Activated CD4-positive, alpha-beta memory T cell treated with anti-CD3 and anti-CD28 coated beads for 36 hours (primary cell): Measurements from ENCODE around the gene PSME2. TPM values are rescaled to one million over a fixed set of nuclear protein-coding genes. Genes with fewer than 3 reads are reported as not detected.

Experiments
- CTCF ChIA-PET: fragments of 350-600 bp; sonication (Branson Sonifier 250); formaldehyde crosslinking; loops from one replicate; lab custom pipeline; 2021; ENCODE audit warnings: antibody characterized with exemption, inconsistent platforms; lab: Charles Lee
- POLR2A ChIA-PET: fragments of 350-600 bp; sonication (Branson Sonifier 250); formaldehyde crosslinking; loops from one replicate; lab custom pipeline; 2021; ENCODE audit warnings: antibody characterized with exemption; lab: Charles Lee
- DNase-seq: peaks from one replicate; pipeline ENCODE4 v3.0.0-alpha.2; 2020
- H3K27ac Mint-ChIP-seq: one replicate; pipeline ENCODE4 v1.8.0; 2021; ENCODE audit warnings: mixed read lengths
- H3K27me3 Mint-ChIP-seq: one replicate; pipeline ENCODE4 v1.8.0; 2021; ENCODE audit warnings: mixed read lengths
- H3K36me3 Mint-ChIP-seq: one replicate; pipeline ENCODE4 v1.8.0; 2021; ENCODE audit warnings: mixed read lengths
- H3K4me1 Mint-ChIP-seq: one replicate; pipeline ENCODE4 v1.8.0; 2021; ENCODE audit warnings: low read depth, mixed read lengths
- H3K4me3 Mint-ChIP-seq: one replicate; pipeline ENCODE4 v1.8.0; 2021; ENCODE audit warnings: mild to moderate bottlenecking, mixed read lengths
- H3K9me3 Mint-ChIP-seq: one replicate; pipeline ENCODE4 v1.8.0; 2021; ENCODE audit warnings: mixed read lengths
- intact Hi-C: fragments of 100-400 bp; cut with micrococcal nuclease; formaldehyde crosslinking; loops from one replicate; pipeline ENCODE4 v1.15.1; 2023
- total RNA-seq, 2 experiments: library from RNA; stranded (reverse); gene quantifications; one replicate each; pipeline ENCODE4 v1.2.3, GENCODE V29; 2021

The PSME2 gene
- total RNA-seq, 2 experiments from 2014 or later = 404 to 411 TPM

- CTCF ChIA-PET = interaction anchor here (0.7 to 7.1 kb wide), 10 partner anchors 11 to 101 kb away, joined by 3 to 59 read pairs (median 4); partner anchors contain the start of genes DCAF11, FITM1, IRF9 and NRL
- no peaks in the 10 kb centered on the region for H3K9me3 Mint-ChIP-seq
- H3K4me1 Mint-ChIP-seq = peaks cover 65% of the 10 kb centered on the region
- H3K27me3 Mint-ChIP-seq = no peaks in the 10 kb centered on the region
- peak within 1 kb of the TSS; percentile 97 for H3K4me3 Mint-ChIP-seq
- peaks cover 75% of the 10 kb centered on the region for H3K36me3 Mint-ChIP-seq
- DNase-seq = peak; percentile 100
- intact Hi-C loops = loop anchor here (1.0 kb wide), 5 partner anchors 20 to 72 kb away; partner anchors contain the start of genes CHMP4A, DCAF11, IPO4 and IRF9
- POLR2A ChIA-PET = interaction anchor here (0.7 to 2.5 kb wide), 11 partner anchors 9 to 130 kb away, joined by 3 to 32 read pairs (median 4); partner anchors contain the start of genes CHMP4A, DCAF11, IPO4 and IRF9
- peak within 1 kb of the TSS; percentile 94 for H3K27ac Mint-ChIP-seq
These were observed 5.1 kb downstream of the PSME2 start, which contains the start of gene EMC9 for GRCh38 chr14:24141097-24141880. Gene EMC9, minus strand, starts transcription at chr14:24141591. Its CDS starts 287 bp downstream, at chr14:24141304.

DNA sequence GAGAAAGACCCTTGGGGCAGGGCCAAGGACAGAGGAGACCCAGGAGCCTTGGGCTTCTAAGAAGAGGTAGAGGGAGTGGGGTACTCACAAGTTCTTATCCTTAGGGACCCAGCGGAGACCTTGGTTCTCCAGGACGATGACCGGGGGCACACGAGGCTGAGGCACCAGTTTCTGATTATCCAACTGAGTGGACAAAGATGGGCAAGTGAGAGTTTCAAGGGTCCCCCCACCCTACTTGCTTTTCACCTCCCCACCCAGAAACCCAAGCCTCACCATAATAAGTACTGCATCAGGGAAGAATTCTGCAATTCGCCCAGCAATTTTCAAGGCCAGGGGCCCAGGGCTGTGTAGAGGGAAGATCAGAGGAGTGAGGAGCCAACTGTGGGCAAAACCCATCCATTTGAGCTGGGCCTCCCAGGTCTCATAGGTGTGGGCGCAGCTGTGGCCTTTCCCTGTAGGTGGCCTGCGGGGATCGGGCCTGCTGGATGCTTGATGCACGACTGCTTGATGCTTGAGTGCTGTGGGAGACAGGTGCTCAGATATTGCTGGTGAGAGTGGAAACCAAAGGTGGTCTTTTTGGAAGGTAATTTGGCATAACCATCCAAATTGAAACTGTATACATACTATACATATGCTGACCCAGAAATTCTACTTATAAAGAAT, 7.0 kb downstream of the PSME2 start:
- peak overlapping the region; percentile 64 for H3K27ac Mint-ChIP-seq
- ChIA-PET CTCF (interaction anchor here (1.4 to 7.1 kb wide), 3 partner anchors 21 to 31 kb away, joined by 3 to 59 read pairs (median 5); partner anchors contain the start of gene IRF9), POLR2A (interaction anchor here (1.1 to 4.9 kb wide), 5 partner anchors 21 to 56 kb away, joined by 3 to 73 read pairs (median 17); partner anchors contain the start of genes DCAF11, IRF9 and NRL)
- H3K9me3 Mint-ChIP-seq = no peaks in the 10 kb centered on the region
- peak; percentile 62 for DNase-seq
- H3K36me3 Mint-ChIP-seq = peaks cover 60% of the 10 kb centered on the region
- peak overlapping the region; percentile 97 for H3K4me3 Mint-ChIP-seq
- no peaks in the 10 kb centered on the region for H3K27me3 Mint-ChIP-seq
- H3K4me1 Mint-ChIP-seq = peaks cover 54% of the 10 kb centered on the region
- intact Hi-C loops = no loop called here

GRCh38 chr14:24138396-24139271, 7.8 kb downstream of the PSME2 start:
- Mint-ChIP-seq H3K9me3 (no peaks in the 10 kb centered on the region), H3K27me3 (no peaks in the 10 kb centered on the region), H3K36me3 (peaks cover 53% of the 10 kb centered on the region), H3K27ac (peak overlapping the region; percentile 64), H3K4me1 (peaks cover 50% of the 10 kb centered on the region), H3K4me3 (peak overlapping the region; percentile 97)
- no peak for DNase-seq
- intact Hi-C loops = no loop called here
- POLR2A ChIA-PET = interaction anchor here (1.1 to 4.9 kb wide), 5 partner anchors 22 to 57 kb away, joined by 3 to 73 read pairs (median 10); partner anchors contain the start of genes DCAF11, IRF9, NRL and PCK2
- CTCF ChIA-PET = interaction anchor here (1.4 to 7.1 kb wide), 4 partner anchors 9 to 31 kb away, joined by 3 to 59 read pairs (median 4); partner anchors contain the start of genes IRF9 and RNF31

GRCh38 chr14:24137529-24138395, 8.6 kb downstream of the PSME2 start:
- H3K27me3 Mint-ChIP-seq = no peaks in the 10 kb centered on the region
- H3K4me1 Mint-ChIP-seq = peaks cover 46% of the 10 kb centered on the region

DNA sequence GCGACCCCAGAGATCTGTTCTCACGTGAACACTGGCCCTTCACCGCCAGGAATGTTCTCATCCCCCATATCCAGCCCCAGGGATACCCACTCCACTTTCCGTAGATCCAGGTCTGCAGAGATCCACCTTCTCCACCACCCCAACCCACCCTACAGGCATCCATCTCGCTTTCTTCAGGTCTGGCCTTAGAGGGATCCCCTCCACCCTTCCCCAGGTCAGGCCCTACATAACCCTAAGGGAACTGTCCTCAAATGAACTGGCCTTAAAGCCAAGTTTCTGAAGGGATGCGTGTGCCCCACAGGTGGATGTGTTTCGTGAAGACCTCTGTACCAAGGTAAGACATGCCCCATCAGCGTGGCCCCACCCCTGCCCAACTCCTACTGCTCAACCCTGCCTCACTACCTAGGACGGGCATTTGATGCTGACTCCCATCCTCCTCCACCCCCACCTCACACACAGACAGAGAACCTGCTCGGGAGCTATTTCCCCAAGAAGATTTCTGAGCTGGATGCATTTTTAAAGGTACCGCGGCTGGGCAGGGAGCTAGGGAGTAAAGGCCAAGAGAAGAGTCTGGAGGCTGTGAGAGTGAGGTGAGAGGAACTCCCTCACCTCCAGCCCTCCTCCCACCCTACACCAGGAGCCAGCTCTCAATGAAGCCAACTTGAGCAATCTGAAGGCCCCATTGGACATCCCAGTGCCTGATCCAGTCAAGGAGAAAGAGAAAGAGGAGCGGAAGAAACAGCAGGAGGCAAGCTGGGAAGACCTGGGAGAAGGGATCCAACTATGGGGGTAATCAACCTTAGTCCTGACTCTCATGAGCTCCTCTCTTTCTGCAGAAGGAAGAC, 9.5 kb downstream of the PSME2 start:
- Mint-ChIP-seq H3K9me3 (no peaks in the 10 kb centered on the region), H3K36me3 (peaks cover 45% of the 10 kb centered on the region), H3K27ac (peak overlapping the region; percentile 96), H3K27me3 (no peaks in the 10 kb centered on the region), H3K4me1 (peaks cover 51% of the 10 kb centered on the region), H3K4me3 (peak overlapping the region; percentile 95)
- ChIA-PET POLR2A (interaction anchor here (0.5 to 4.9 kb wide), 14 partner anchors 10 to 101 kb away, joined by 3 to 73 read pairs (median 8); partner anchors contain the start of genes DCAF11, IPO4, IRF9 and NRL), CTCF (interaction anchor here (0.8 to 7.1 kb wide), 8 partner anchors 10 to 79 kb away, joined by 3 to 59 read pairs (median 13); partner anchors contain the start of genes DCAF11, IRF9, NRL and PSME2)
- peak; percentile 46 for DNase-seq
- intact Hi-C loops = loop anchor here (1.0 to 2.0 kb wide), 5 partner anchors 10 to 76 kb away; partner anchors contain the start of genes CHMP4A, IPO4, IRF9 and RNF31

More at GRCh38 chr14:24137529-24138395, 8.6 kb downstream of the PSME2 start:
- ChIA-PET CTCF (interaction anchor here (0.8 to 7.1 kb wide), 7 partner anchors 9 to 80 kb away, joined by 3 to 59 read pairs (median 11); partner anchors contain the start of genes DCAF11, IRF9, NRL and PSME2), POLR2A (interaction anchor here (0.5 to 4.9 kb wide), 9 partner anchors 9 to 100 kb away, joined by 3 to 73 read pairs (median 5); partner anchors contain the start of genes DCAF11, IRF9, NRL and PCK2)
- intact Hi-C loops = loop anchor here (2.0 kb wide), 1 partner anchor 51 kb away; the partner anchor contains the start of gene IPO4
- H3K27ac Mint-ChIP-seq = peak overlapping the region; percentile 96
- no peak for DNase-seq
- no peaks in the 10 kb centered on the region for H3K9me3 Mint-ChIP-seq
- peak overlapping the region; percentile 95 for H3K4me3 Mint-ChIP-seq
- H3K36me3 Mint-ChIP-seq = peaks cover 49% of the 10 kb centered on the region

DNA sequence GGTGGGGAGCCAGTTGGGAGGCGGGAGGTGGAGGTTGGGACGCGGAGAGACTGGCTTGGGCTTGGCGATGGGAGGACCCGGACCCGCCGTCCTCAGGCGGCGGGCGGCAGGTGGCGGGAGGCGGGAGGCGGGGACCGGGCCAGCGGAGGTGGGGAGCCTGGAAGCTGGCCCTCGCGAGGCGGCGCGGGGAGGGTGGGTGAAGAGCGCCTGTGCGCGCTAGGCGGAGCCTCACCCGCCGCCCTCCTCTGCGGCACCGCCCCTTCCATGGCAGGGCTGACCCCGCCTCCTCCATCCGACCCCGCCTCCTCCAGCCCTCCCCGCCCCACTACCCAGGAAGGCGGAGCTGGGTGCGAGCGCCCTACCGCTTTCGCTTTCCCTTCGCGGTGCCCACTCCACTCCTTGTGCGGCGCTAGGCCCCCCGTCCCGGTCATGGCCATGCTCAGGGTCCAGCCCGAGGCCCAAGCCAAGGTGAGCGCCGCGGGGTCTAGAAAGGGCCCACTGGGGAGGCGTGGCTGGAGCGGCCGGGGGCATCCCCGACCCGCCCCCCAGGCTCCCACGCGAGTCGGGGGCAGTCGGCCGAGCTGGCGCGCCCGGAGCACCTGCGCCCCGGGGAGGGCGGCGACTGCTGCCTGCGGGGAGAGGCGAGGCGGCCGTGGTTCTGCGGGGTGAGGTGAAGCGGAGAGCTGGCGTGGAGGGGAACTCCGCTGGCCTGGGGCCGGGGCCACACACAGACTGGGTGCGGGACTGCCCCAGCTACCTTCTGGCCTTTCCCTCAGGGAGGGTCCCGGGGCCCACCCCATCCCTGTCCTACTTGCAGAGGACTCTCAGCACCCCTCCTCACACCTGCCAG, 10.4 kb downstream of the PSME2 start, which contains the start of gene PSME1:
PSME1 (plus strand) TSS at position 361 of the 850 bp plus-strand sequence; CDS start at position 430, 69 bp downstream.
- DNase-seq = peak; percentile 97
- Mint-ChIP-seq H3K9me3 (no peaks in the 10 kb centered on the region), H3K4me1 (peaks cover 54% of the 10 kb centered on the region), H3K36me3 (peaks cover 38% of the 10 kb centered on the region), H3K4me3 (peak within 1 kb of the TSS; percentile 95), H3K27me3 (no peaks in the 10 kb centered on the region), H3K27ac (peak within 1 kb of the TSS; percentile 96)
- intact Hi-C loops = loop anchor here (1.0 to 2.0 kb wide), 5 partner anchors 11 to 77 kb away; partner anchors contain the start of genes CHMP4A, IPO4, IRF9 and RNF31
- POLR2A ChIA-PET = interaction anchor here (0.6 to 4.9 kb wide), 18 partner anchors 10 to 135 kb away, joined by 3 to 73 read pairs (median 5); partner anchors contain the start of genes CHMP4A, DCAF11, IPO4 and IRF9
- CTCF ChIA-PET = interaction anchor here (0.8 to 7.1 kb wide), 9 partner anchors 11 to 173 kb away, joined by 3 to 59 read pairs (median 11); partner anchors contain the start of genes DCAF11, IPO4, IRF9 and LTB4R2

- H3K4me1 Mint-ChIP-seq = peaks cover 55% of the 10 kb centered on the region
- peaks cover 34% of the 10 kb centered on the region for H3K36me3 Mint-ChIP-seq
- POLR2A ChIA-PET = interaction anchor here (0.7 to 4.9 kb wide), 13 partner anchors 9 to 135 kb away, joined by 3 to 73 read pairs (median 5); partner anchors contain the start of genes CHMP4A, DCAF11, IPO4 and IRF9
- peak overlapping the region; percentile 96 for H3K27ac Mint-ChIP-seq
- CTCF ChIA-PET = interaction anchor here (1.0 to 7.1 kb wide), 8 partner anchors 11 to 174 kb away, joined by 3 to 59 read pairs (median 13); partner anchors contain the start of genes DCAF11, IRF9, LTB4R2 and NRL
- H3K4me3 Mint-ChIP-seq = peak overlapping the region; percentile 80
- intact Hi-C loops = no loop called here
- no peaks in the 10 kb centered on the region for H3K27me3 Mint-ChIP-seq
- H3K9me3 Mint-ChIP-seq = no peaks in the 10 kb centered on the region
- no peak for DNase-seq
These were observed 10.9 kb downstream of the PSME2 start for GRCh38 chr14:24135584-24135833.

- intact Hi-C loops = no loop called here
- ChIA-PET CTCF (interaction anchor here (0.6 to 2.6 kb wide), 4 partner anchors 23 to 496 kb away, joined by 3 to 10 read pairs (median 4); no protein-coding TSS in a partner anchor), POLR2A (interaction anchor here (1.1 to 1.9 kb wide), 2 partner anchors 12 to 19 kb away, joined by 4 to 9 read pairs; partner anchors contain the start of genes DCAF11 and NRL)
- H3K4me3 Mint-ChIP-seq = no peak overlapping the region
- peaks cover 43% of the 10 kb centered on the region for H3K4me1 Mint-ChIP-seq
- no peaks in the 10 kb centered on the region for H3K27me3 Mint-ChIP-seq
- peaks cover 22% of the 10 kb centered on the region for H3K36me3 Mint-ChIP-seq
- DNase-seq = no peak
- H3K9me3 Mint-ChIP-seq = no peaks in the 10 kb centered on the region
- no peak overlapping the region for H3K27ac Mint-ChIP-seq
These were observed 12.7 kb downstream of the PSME2 start for GRCh38 chr14:24133735-24134134.
